GF-D8 (cell line): ENCODE data around the gene LRRC59.

Source experiments
- DNase-seq: peaks from one replicate; lab custom pipeline; 2025; lab: John Stamatoyannopoulos, UW

Gene LRRC59

DNA sequence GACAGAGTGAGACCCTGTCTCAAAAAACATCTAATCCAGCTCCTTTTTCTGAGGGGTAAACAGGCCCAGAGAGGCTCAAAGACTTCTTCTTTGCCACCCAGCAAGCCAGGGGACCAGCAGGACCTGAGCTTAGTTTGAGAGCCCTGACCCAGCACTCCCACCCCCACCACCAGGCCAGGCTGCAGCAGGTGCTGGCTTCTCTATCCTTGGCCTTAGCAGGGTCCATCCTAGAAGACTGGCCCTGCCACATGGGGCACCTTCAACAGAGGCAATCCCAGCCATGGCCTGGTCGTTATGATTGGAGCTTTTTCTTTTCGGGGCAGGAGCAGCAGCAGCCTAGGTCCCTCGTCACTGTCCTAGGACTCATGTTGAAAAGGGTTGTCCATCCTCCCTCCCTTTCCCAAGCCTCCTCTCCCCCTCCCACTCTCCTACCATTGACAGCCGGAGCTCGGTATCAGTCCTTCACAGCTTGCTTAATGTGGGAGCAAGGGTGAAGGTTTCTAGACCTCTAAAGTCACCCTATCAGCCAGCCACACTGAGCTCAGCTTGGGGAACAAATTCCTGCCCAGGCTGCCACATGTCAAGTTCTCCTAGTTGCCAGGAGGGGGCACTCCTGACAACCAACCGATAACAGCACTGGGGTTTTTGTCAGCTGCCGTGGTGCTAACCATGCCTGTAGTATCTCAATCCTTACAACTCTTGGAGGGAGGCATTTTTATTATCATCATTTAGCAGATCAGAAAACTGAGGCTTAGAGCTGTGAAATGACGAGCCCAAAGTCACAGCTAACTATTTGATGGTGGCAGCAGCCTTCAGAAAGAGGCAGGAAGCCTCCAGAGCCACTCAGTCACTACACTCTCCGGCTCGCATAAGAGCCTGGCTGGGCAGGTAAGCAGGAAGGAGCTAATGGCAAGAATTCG, 35.5 kb downstream of the LRRC59 start:
- DNase-seq = peak; percentile 34

DNA sequence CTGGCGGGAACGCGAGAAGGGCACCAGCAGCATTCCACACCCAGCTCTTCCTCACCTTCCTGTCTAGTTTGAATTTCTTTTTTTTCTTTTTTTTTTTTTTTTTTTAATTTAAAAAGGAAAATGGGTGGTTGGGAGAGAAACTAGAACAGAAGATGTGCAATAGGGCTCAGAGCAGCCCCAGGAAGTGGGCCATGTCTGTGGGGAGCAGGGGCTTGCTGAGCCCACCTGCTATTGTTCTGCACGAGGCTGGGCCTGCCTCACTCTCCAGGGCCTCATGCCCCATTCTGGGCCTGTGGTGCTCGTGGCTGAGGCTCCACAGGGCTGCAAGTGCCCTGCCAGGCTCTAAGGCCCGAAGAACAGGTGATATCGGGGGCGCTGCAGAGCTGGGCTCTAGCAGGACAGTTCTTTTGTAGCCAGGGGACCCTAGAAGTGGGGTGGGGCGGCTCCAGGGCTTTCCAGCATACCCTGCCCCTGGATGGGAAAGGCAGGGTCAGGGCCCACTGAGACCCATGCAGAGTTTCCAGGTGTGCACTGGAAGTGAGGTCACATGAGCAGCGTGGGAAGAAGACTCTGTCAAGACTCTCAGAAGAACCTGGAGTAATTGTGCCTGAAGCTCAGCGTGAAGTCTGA, 36.7 kb downstream of the LRRC59 start:
- DNase-seq = no peak

DNA sequence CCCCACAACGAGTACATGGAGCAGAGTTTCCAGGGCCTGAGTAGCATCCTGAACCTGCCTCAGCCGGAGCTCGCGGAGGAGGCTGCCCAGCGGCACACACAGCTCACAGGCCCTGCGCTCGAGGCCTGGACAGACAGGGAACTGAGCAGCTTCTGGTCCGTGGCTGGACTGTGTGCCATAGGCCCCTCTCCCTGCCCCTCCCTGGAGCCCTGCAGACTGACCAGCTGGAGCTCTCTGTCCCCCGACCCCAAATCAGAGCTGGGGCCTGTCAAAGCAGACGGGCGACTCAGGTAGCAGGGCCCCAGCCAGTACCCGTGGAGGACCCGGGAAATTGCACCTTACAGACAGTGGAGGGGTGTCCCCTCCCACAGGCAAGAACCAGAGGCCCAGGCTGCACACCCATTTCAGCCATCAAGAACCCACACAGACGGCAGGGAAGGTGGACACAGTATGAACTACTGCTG, 37.3 kb downstream of the LRRC59 start:
- no peak for DNase-seq

DNA sequence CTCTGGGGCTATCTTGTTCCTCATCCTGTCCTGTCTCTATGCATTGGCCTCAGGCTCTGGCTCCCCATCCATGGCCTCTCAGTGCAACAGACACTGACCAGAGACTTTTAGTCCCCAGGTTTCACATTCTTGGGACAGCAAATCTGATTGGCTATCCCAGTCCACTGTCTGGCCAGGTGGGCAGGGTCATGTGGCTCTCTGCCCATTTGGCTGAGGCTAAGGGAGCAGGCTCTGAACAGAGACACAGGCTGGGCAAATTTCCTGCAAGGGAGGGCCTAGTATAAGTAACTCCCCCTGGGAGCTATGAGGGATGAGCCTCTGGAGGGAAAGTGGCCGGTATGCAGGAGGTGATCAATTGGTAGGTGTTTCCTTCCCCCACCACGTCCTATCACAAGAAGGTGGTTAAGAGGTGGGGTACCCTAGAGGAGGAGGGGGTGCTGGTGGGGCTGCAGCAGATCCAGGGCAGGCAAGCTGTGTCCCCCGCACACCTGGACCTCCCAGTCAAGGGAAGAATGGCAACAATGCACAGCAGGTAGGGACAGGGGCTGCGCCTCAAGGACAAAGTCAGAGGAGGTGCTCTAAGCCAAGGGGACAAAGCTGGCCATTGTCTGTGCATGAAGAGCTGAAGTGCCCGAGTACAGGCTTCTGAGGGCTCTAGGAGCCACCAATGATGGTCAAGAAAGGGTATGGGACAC, 38.2 kb downstream of the LRRC59 start:
- no peak for DNase-seq

DNA sequence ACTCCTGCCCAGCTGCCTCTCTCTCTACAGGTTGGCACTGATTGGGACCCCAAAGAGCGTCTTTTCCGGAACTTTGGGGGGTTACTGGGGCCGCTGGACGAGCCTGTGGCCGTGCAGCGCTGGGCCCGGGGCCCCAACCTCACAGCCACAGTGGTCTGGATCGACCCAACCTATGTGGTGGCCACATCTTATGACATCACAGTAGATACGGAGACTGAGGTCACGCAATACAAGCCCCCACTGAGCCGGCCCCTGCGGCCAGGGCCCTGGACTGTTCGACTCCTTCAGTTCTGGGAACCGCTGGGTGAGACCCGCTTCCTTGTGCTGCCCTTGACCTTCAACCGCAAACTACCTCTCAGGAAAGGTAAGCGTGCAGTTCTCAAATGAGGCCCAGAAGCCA, 39.1 kb downstream of the LRRC59 start:
- DNase-seq = no peak

DNA sequence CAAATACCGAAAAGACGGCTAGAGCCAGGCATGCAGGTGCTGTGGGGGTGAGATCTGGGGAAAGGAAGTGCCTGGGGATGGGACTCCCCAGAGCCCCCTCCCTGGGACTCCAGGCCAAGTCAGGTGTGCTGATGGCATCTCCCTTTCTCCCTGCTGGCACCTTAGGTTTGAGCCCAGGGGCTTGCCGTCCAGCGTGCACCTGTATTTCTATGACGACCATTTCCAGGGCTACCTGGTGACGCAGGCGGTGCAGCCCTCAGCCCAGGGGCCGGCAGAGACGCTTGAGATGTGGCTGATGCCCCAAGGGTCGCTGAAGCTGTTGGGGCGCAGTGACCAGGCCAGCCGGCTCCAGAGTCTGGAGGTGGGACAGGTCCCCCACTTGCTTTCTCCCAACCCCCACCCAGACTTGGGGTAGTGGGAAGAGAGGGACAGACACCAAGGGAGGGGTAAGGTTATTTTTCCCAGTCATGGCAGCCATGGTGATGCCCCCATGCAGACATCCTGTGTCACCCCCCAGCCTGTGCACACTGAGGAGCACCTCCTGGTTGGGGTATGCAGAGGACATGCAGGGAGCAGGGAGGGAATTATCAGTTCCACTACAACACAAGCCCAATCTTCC, 40.3 kb downstream of the LRRC59 start:
- no peak for DNase-seq

DNA sequence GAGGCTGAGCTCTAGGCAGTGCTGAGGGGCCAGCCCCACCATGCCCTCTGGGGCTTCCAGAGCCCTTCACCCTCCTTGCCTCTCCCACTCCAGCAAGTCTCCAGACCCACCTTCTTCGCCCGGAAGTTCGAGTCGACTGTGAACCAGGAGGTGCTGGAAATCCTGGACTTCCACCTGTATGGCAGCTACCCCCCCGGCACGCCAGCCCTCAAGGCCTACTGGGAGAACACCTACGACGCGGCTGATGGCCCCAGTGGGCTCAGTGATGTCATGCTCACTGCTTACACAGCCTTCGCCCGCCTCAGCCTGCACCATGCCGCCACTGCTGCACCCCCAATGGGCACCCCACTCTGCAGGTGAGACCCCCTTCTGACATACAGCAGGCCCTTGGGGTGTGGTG, 40.9 kb downstream of the LRRC59 start:
- no peak for DNase-seq

DNA sequence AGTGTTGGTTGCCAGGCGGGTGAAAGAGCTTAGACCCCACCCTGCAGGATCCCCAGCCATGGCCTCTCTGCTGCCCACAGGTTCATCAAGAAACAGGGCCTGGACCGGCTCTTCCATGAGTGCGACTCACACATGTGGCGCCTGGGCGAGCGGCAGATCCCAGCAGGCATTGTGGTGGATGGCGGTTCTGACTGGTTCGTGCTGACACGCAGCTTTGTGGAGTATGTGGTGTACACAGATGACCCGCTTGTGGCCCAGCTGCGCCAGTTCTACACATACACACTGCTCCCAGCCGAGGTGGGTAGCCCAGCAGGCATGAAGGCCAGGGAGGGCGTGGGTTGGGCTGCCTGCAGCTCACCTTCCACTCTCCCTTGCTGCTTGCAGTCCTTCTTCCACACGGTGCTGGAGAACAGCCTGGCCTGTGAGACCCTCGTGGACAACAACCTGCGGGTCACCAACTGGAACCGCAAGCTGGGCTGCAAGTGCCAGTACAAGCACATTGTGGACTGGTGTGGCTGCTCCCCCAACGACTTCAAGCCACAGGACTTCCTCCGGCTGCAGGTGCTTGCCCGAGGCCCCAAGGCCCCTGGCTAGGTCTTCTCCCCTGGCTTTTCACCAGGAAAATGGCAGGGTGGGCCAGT, 41.5 kb downstream of the LRRC59 start:
- DNase-seq = no peak

DNA sequence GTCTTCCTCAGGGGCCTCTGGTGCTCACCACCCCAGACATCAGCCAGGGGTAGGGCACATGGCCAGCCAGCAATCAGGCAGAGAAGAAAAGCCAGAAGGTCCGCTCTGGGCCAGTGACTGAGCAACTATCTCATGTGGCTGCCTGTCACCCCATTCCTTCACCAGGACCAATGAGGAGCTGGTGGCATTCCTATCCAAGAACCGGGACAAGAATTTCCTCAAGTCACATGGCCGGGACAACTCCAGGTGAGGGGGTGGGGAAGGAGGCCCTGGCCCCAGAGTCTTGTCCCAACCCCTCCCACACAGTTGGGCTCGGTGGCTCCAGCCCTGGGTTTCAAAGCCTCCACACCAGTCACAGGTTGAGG, 42.0 kb downstream of the LRRC59 start:
- no peak for DNase-seq

DNA sequence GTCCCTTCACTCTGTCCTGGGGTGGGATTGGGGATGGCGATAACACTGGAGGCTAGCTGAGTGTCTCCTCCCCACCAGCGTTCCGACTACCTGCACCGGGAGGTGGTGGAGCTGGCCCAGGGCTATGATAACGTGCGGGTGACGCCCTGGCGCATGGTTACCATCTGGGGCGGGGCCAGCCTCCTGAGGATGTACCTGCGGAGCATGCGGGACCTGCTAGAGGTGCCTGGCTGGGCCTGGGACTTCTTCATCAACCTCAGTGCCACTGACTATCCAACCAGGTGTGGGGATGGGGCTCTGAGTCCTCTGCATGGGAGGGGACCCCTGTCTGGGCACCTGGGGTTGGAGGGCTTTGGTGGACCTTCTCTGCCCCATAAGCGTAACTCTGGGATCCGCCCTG, 42.5 kb downstream of the LRRC59 start:
- DNase-seq = no peak

DNA sequence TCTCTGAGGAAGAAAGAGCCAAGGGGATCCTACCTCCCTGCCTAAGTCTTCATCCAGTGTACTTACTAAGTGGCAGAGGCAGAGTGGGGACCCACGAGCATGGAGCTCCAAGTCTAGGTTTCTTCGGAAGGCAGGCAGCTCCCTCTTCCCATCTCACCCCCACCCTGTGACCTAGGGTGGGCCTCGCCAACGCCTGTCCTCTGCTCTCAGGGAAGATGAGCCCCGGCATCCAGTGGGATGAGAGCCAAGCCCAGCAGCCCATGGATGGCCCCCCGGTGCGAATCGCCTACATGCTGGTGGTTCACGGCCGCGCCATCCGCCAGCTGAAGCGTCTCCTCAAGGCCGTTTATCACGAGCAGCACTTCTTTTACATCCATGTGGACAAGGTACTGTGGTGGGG, 43.1 kb downstream of the LRRC59 start:
- no peak for DNase-seq

DNA sequence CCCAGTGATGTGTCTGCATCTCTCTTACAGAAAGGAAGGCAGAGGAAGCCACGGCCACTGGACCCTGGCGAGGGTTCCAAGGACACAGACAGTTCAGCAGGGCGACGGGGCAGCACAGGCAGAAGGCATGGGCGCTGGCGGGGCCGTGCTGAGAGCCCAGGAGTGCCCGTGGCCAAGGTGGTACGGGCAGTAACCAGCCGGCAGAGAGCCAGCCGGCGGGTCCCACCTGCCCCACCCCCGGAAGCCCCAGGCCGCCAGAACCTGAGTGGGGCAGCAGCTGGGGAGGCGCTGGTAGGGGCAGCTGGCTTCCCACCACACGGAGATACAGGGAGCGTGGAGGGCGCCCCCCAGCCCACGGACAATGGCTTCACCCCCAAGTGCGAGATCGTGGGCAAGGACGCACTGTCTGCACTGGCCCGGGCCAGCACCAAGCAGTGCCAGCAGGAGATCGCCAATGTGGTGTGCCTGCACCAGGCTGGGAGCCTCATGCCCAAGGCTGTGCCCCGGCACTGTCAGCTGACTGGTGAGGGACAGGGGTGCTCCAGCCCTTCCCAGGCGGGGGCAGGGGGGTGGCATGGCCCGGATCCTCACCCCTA, 43.6 kb downstream of the LRRC59 start:
- no peak for DNase-seq

DNA sequence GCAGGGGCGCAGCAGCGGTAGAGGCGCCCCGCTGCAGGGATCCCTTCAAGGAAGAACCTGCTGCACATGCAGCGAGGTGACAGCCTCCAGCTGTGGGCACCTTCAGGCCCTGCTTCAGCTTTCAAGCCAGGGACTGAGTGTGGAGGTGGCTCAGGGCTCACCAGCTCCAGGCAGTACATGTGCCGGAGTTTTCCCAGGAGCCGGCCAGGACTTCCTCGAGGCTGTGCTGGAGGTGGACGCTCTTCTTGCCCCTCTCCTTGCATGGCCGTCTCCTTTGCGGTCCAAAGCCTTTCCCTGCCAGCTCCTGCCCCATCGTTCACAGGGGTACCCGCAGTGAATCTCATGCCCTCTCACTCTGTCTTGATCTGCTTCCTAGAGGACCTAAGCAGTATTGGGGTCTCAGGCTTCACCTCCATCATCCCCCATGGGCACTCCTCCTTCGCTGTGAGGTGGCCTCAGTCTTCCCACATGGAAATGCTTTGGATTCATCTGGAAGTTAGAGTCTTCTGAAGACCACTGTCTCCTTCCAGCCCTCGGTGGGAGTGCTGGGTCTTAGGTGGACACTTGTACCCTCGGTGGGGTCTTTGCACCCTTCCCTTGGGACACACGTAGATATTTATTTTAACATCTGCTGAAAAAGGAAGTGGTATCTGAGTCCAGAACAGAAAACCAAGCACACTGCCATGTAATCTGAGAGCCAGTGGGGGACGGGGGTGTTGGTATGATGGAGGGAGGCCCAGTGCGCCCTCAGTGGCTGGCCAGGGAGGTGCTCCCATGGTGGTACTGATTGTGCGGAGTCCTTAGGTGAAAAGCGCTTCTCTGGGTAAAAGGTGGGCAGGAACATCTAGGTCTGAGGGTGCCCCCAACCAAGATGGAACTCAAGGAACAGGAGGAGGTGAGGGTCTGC, 44.4 kb downstream of the LRRC59 start:
- DNase-seq = no peak

DNA sequence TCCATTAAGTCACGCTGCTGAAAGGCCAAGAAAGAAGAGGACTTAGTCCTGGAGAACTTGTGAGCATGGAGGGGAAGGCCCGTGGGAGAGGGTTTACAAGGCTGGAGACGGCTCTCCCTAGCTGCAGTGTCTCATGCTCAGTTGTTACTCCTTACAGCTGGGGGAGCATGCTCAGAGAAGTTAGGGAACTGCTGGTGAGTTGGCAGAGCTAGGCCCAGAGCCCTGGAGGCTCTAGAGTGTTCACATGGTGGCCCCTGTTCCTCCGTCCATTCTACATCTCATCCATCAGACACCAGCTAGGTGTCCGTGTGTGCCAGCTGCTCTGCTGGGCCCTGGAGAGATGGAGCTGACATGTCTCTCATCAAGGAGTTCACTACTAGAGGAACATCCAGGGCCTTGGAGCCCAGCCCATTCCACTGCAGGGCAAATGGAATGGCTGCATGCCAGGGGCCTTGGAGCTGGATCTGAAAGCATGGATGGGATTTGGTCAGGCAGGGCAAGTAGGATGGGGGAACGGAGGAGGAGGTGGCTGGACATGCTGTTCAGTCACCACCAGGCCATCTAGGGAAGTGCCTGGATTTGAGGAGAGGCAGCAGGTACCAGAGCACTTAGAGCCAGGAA, 45.1 kb downstream of the LRRC59 start:
- DNase-seq = no peak

DNA sequence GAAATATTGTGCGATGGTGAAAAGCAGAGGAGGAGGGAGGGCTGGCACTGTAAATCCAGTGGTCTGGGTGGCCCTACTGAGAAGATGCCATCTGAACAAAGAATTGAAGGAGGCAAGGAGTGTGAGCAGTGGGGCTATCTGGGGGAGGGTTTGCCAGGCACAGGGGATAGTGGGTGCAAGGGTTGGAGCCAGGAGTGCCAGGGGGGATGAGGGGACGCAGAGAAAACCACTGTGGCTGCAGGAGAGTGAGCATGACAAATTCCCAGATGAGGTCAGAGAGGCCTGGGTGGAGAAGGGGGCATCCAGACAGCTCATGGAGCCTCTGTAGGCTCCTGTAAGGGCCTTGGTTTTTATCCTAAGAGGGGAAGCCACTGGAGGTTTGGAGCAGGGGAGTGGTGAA, 46.6 kb downstream of the LRRC59 start:
- no peak for DNase-seq

DNA sequence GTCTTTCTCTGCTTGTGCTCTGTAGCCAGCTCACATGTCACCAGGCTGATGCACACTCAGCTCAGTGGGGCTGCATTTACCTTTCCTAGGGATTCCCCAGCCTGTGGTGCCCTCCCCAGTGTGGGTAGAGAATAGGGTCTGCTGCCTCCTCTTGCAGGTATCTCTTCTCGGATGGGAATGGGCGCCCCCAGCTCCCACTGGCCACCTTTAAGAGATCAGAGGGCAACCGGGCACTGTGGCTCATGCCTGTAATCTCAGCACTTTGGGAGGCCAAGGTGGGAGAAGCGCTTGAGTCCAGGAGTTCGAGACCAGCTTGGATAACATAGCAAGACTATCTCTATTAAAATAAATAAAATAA, 48.1 kb downstream of the LRRC59 start:
- no peak for DNase-seq

DNA sequence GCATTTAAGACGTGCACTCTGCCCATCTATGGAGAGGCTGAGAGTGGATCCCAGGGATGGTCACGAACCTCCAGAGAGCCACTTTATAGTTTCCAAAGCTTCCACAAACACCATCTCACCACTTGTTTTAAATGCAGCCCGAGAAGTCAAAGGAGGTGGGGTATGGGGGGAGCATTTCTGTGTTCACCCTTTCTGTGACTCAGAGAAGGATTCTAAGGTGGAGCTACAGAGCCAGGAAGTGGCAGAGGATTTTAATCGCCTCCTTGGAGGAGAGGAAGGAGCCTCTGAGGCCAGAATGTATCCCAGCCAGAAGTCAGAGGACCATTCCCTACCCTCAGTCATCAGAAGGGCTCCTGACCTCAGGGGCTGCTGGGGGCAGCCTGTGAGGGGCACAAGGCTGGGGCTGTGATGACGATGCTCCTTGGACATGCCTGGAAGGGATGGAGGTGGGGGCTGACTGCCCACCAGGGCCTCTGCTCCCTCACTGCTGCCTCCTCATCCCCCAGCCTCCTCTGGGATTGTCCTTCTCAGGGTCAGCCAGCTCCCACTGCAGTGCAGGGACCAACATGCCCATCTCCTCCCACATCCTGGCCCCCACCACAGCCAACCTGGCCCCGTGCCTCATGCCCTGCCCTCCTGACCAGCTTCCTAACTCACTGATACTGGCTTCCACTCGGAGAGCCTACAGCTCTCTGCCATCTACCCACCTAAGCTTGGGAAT, 48.6 kb downstream of the LRRC59 start:
- no peak for DNase-seq

DNA sequence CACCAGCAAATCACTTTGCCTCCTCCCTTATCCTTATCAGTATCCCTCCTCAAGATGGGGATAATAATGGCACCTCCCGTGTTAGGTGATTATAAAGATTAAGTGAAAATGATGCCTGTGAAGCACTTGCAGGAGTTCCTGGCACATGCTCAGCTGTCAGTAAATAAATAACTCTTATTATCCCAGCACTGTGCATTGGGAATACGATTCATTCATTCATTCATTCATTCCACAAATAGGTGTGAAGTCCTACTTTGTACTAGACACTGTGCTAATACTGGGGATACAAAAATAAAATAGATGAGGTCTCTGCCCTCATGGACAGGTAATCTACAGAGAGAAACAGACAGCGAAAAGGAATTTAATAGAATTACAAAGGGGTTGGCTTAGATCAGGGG, 49.4 kb downstream of the LRRC59 start:
- DNase-seq = no peak

DNA sequence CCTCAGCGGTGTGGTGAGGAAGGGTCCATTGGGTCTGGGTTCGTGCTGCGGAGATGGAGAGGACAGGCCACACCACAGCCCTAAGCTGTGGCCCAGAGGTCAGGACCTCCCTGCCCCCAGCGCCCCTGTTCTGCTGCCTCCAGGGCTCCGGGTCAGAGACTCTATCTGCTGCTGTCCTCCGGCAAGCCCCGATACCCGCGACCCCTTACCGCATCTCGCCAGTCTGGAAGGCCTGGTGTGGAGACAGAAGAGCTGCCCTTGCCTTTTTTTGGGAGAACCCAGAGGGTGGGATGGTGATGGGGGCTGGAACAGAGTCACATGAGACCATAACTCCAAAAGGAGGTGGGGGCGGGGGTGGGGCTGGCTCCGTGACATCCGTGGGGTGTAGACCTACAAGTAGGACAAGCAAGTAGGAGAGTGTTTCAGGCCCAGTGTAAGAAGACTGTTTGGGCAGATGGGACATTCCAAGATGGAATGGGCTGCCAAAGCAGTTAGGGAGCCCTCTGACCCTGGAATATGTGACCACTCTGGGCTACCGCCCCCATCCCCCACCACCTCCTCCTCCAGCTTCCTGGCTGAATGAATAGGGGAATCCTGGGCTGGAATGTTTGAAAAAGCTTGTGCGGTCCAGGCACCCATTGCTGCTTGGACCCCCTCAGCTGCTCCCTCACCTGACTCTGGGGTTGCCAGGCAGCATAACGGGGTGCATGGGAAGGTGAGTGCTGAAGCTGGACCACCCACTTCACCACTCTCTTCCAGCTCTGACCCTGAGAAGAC, 50.0 kb downstream of the LRRC59 start:
- no peak for DNase-seq
